ENCODE results near the gene AOPEP. TPM values are rescaled to one million over a fixed set of nuclear protein-coding genes. Genes with fewer than 3 reads are reported as not detected.

The AOPEP gene
- total RNA-seq, 1 experiment from 2014 or later, result 15.0 TPM

DNA sequence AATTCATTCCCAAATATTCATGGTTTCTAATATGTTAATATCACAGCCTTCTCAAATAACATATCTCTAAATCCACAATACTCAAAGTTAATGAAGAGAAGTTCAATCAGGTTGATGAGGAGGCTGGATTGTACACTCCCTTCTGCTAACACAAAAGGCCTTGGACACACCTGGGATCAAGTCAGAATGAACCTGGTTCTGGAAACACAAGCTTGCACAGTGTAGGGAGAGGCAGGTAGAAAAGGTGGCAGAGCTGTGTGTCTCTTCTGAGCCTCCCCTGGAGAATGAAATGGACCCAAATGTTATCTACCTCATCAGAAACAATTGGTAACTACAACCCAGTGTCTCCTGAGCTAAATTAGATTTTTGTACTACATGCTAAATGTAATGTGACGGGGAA lies 46.5 kb upstream of the AOPEP start:
- no peaks in the 10 kb centered on the region for H3K9me3 Mint-ChIP-seq
- DNase-seq, result no peak
- H2BK12ac ChIP-seq (ENCODE audit: insufficient read length, low read depth, low read length), result no peak overlapping the region
- no peak overlapping the region for H3K18ac ChIP-seq (ENCODE audit: insufficient read length, low read depth, low read length)
- no peaks in the 10 kb centered on the region for H3K4me1 ChIP-seq (ENCODE audit: insufficient read depth, low read length)
- no CpG with 5 or more reads among the region's 1 CpG for WGBS (ENCODE audit: extremely low coverage, insufficient read length, low lambda C conversion rate)
- H3K23ac ChIP-seq (ENCODE audit: insufficient read length, low read depth, low read length), result no peak overlapping the region
- H2AK5ac ChIP-seq (ENCODE audit: insufficient read length, low read length), result no peak overlapping the region
- H4K20me1 ChIP-seq (ENCODE audit: control insufficient read depth, insufficient read depth, insufficient read length), result no peaks in the 10 kb centered on the region
- no peak overlapping the region for H2AFZ ChIP-seq (ENCODE audit: low read length)
- no peaks in the 10 kb centered on the region for H3K79me1 ChIP-seq (ENCODE audit: insufficient read depth, low read depth, low read length, poor library complexity, severe bottlenecking)
- H3K4me1 Mint-ChIP-seq, result peaks cover 4 to 8% of the 10 kb centered on the region in 2 experiments
- no peaks in the 10 kb centered on the region for H3K79me2 ChIP-seq (ENCODE audit: insufficient read depth, low read length)
- no peaks in the 10 kb centered on the region for H3K36me3 Mint-ChIP-seq (ENCODE audit: insufficient read depth in 1 of 3, low read depth in 3 of 3)
- no peak overlapping the region for H3K56ac ChIP-seq (ENCODE audit: insufficient read length, low read depth, low read length)
- no peak overlapping the region for H3K27ac Mint-ChIP-seq
- no peak overlapping the region for H3K14ac ChIP-seq (ENCODE audit: insufficient read depth, low read length)
- no peak overlapping the region for H2BK15ac ChIP-seq (ENCODE audit: low read depth, low read length)
- H3K4me2 ChIP-seq (ENCODE audit: insufficient read depth, insufficient read length, low read length), result no peak overlapping the region
- H3K9ac ChIP-seq (ENCODE audit: extremely low read depth, insufficient read length, low read length), result no peak overlapping the region
- no peak overlapping the region for H2BK5ac ChIP-seq (ENCODE audit: insufficient read length, low read length)
- no peaks in the 10 kb centered on the region for H3K23me2 ChIP-seq (ENCODE audit: insufficient read length, low read depth, low read length, poor library complexity, severe bottlenecking)
- H4K8ac ChIP-seq (replicated peaks; ENCODE audit: insufficient read length, low read depth, low read length), result no peak overlapping the region
- H3K27ac ChIP-seq (ENCODE audit: insufficient read length, low read depth, low read length), result no peak overlapping the region
- H3K27me3 Mint-ChIP-seq (ENCODE audit: low read depth), result no peaks in the 10 kb centered on the region
- H3K4ac ChIP-seq (ENCODE audit: low read depth, low read length), result no peak overlapping the region
- no peak overlapping the region for H2BK120ac ChIP-seq (ENCODE audit: low read depth, low read length, poor library complexity, severe bottlenecking)
- no peak overlapping the region for H3T11ph ChIP-seq (ENCODE audit: low read length)
- no peak overlapping the region for H2BK20ac ChIP-seq (ENCODE audit: low read depth, low read length, poor library complexity, severe bottlenecking)
- H3K9me3 ChIP-seq (ENCODE audit: control insufficient read depth, low read depth, low read length), result no peaks in the 10 kb centered on the region
- H4K5ac ChIP-seq (ENCODE audit: insufficient read length, low read depth, low read length), result no peak overlapping the region
- no peaks in the 10 kb centered on the region for H3K27me3 ChIP-seq (ENCODE audit: insufficient read depth, low read length)
- TF ChIP-seq, protein P1, sequence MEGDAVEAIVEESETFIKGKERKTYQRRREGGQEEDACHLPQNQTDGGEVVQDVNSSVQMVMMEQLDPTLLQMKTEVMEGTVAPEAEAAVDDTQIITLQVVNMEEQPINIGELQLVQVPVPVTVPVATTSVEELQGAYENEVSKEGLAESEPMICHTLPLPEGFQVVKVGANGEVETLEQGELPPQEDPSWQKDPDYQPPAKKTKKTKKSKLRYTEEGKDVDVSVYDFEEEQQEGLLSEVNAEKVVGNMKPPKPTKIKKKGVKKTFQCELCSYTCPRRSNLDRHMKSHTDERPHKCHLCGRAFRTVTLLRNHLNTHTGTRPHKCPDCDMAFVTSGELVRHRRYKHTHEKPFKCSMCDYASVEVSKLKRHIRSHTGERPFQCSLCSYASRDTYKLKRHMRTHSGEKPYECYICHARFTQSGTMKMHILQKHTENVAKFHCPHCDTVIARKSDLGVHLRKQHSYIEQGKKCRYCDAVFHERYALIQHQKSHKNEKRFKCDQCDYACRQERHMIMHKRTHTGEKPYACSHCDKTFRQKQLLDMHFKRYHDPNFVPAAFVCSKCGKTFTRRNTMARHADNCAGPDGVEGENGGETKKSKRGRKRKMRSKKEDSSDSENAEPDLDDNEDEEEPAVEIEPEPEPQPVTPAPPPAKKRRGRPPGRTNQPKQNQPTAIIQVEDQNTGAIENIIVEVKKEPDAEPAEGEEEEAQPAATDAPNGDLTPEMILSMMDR (conservative IDR thresholded peaks at IDR 0.05), result no peak
- H3K4me3 Mint-ChIP-seq, result no peak overlapping the region
- no peak overlapping the region for H4K91ac ChIP-seq (ENCODE audit: insufficient read length, low read depth, low read length)
